Neuronal stem cell (in vitro differentiated cells): ENCODE data around the gene KCNK13.

Experiments used
- DNase-seq: peaks from one replicate; pipeline ENCODE4 v3.0.0-alpha.2; 2013; ENCODE audit warnings: low spot score
- H2AFZ ChIP-seq: one replicate; pipeline ENCODE4 v1.6.1; 2013; ENCODE audit warnings: mild to moderate bottlenecking, low read length, inconsistent platforms
- H2AK5ac ChIP-seq: 2 replicates; pipeline ENCODE4 v1.6.1; 2013; ENCODE audit warnings: low read depth, mild to moderate bottlenecking, inconsistent platforms, low read length, moderate library complexity, mixed read lengths
- H2BK120ac ChIP-seq: 2 replicates; pipeline ENCODE4 v1.6.1; 2013; ENCODE audit warnings: low read depth, mild to moderate bottlenecking, inconsistent platforms, low read length, moderate library complexity, mixed read lengths
- H2BK12ac ChIP-seq: one replicate; pipeline ENCODE4 v1.6.1; 2013; ENCODE audit warnings: low read length, inconsistent platforms
- H2BK15ac ChIP-seq: 2 replicates; pipeline ENCODE4 v1.6.1; 2013; ENCODE audit warnings: mild to moderate bottlenecking, low read length, inconsistent platforms, mixed read lengths
- H2BK5ac ChIP-seq: one replicate; pipeline ENCODE4 v1.6.1; 2013; ENCODE audit warnings: inconsistent platforms, mild to moderate bottlenecking, low read length, moderate library complexity
- H3K14ac ChIP-seq: one replicate; pipeline ENCODE4 v1.6.1; 2013; ENCODE audit warnings: low read length, inconsistent platforms
- H3K18ac ChIP-seq: 2 replicates; pipeline ENCODE4 v1.6.1; 2013; ENCODE audit warnings: low read length, inconsistent platforms
- H3K23ac ChIP-seq: 2 replicates; pipeline ENCODE4 v1.6.1; 2013; ENCODE audit warnings: low read depth, mild to moderate bottlenecking, mixed read lengths, low read length, inconsistent platforms; ENCODE audit not compliant: poor library complexity
- H3K27ac ChIP-seq: replicated peaks from 3 replicates; pipeline ENCODE4 v1.5.1; 2013; ENCODE audit warnings: low read length, inconsistent platforms
- H3K27me3 ChIP-seq, 3 experiments: 2 replicates each; pipeline ENCODE4 v1.6.1; 2013; ENCODE audit warnings: low read length in 3 of 3, mild to moderate bottlenecking in 2 of 3, inconsistent platforms in 1 of 3, low read depth in 1 of 3, mixed read lengths in 1 of 3, moderate library complexity in 1 of 3; ENCODE audit not compliant: control insufficient read depth in 3 of 3, insufficient read depth in 3 of 3
- H3K36me3 ChIP-seq, 2 donors: replicated peaks in 1 of 2; 2 replicates each; pipeline ENCODE4 v1.6.1; 2013; ENCODE audit warnings: low read length in 2 of 2; ENCODE audit not compliant: control insufficient read depth in 2 of 2, insufficient read depth in 2 of 2
- H3K4ac ChIP-seq: 2 replicates; pipeline ENCODE4 v1.6.1; 2013; ENCODE audit warnings: inconsistent platforms, mild to moderate bottlenecking, low read length, moderate library complexity
- H3K4me1 ChIP-seq, 2 donors: 1 replicate in 1 of 2; 2 replicates in 1 of 2; pipeline ENCODE4 v1.6.1; 2013; ENCODE audit warnings: low read length in 2 of 2, low read depth in 1 of 2; ENCODE audit not compliant: control insufficient read depth in 2 of 2, insufficient read depth in 1 of 2
- H3K4me2 ChIP-seq: one replicate; pipeline ENCODE4 v1.6.1; 2013; ENCODE audit warnings: mild to moderate bottlenecking, low read length, inconsistent platforms; ENCODE audit not compliant: insufficient read depth, poor library complexity, severe bottlenecking
- H3K4me3 ChIP-seq, 2 donors: 2 replicates each; pipeline ENCODE4 v1.5.1; 2013; ENCODE audit warnings: low read length in 2 of 2, mild to moderate bottlenecking in 2 of 2, inconsistent platforms in 1 of 2, moderate library complexity in 1 of 2
- H3K79me1 ChIP-seq: one replicate; pipeline ENCODE4 v1.6.1; 2013; ENCODE audit warnings: low read depth, mild to moderate bottlenecking, inconsistent platforms, low read length, moderate library complexity
- H3K9ac ChIP-seq: one replicate; pipeline ENCODE4 v1.6.1; 2013; ENCODE audit warnings: mild to moderate bottlenecking, low read depth, low read length, inconsistent platforms; ENCODE audit not compliant: poor library complexity
- H3K9me3 ChIP-seq, 2 donors: replicated peaks in 1 of 2; 2 replicates each; pipeline versions ENCODE3 to v1.6.1; 2013; ENCODE audit warnings: low read length in 2 of 2, mild to moderate bottlenecking in 2 of 2, inconsistent platforms in 1 of 2, low read depth in 1 of 2, mixed read lengths in 1 of 2, moderate library complexity in 1 of 2; ENCODE audit not compliant: control insufficient read depth in 2 of 2, insufficient read depth in 1 of 2
- H4K8ac ChIP-seq: one replicate; pipeline ENCODE4 v1.6.1; 2013; ENCODE audit warnings: low read depth, mild to moderate bottlenecking, inconsistent platforms, low read length, moderate library complexity
- H4K91ac ChIP-seq: one replicate; pipeline ENCODE4 v1.6.1; 2013; ENCODE audit warnings: low read length, low read depth, mild to moderate bottlenecking, inconsistent platforms; ENCODE audit not compliant: poor library complexity
- WGBS, 2 donors: extraction: QIAGEN DNeasy Blood & Tissue Kit; methylation state at CpG; one replicate each; pipeline ENCODE4 v1.1.7; 2013; ENCODE audit warnings: missing lambda C conversion rate in 2 of 2, mixed read lengths in 1 of 2; ENCODE audit not compliant: insufficient read length in 2 of 2, insufficient replicate concordance in 1 of 2; ENCODE audit errors: extremely low coverage in 2 of 2; 5-methylcytosine and 5-hydroxymethylcytosine counted together

KCNK13 gene

DNA sequence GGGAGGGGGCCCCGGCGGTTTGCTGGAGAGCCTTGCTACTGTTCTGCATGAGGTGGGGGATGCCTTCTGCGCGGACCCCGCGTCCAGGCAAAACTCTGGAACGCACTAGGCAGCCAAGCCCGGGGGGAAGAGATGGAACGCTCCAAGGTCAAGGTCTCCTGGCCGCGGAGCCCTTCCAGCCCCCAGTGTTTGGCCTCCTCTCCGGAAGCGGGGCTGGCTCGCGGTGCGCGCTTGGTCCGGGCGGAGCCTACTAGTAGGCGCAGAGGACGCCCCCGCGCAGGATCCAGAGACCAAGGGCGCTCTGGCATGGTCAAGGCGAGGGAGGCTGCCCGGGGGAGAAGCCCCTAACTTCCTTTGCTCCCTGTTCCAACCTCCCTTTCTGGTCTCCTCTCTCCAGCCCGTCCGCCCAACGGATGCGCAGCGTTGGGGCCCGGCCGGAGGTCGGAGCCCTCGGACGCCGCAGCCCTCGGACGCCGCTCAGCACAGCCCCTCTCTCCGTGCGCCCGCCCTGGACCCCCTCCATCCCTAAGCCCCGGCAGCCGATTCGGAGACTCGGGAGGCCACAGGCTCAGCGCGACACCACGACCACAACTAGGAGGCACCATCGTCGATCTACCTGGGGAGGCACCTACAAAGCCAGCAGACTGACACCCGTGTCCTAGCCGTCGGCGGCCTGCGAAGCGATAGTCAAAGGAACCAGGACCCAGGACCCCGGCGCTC is 669 bp upstream of the KCNK13 start:
- H3K27me3 ChIP-seq: peaks cover 30 to 89% (median 58%) of the 10 kb centered on the region in 3 experiments
- H4K8ac ChIP-seq: no peak overlapping the region
- no CpG with 5 or more reads among the region's 60 CpGs for WGBS, 2 donors
- no peak overlapping the region for H2BK120ac ChIP-seq
- H2AFZ ChIP-seq: peak overlapping the region; percentile 93
- H3K36me3 ChIP-seq: no peaks in the 10 kb centered on the region
- peak overlapping the region; percentile 98 for H3K4me2 ChIP-seq
- no peak overlapping the region for H2BK5ac ChIP-seq
- H3K9ac ChIP-seq: no peak overlapping the region
- H3K18ac ChIP-seq: no peak overlapping the region
- H2BK15ac ChIP-seq: no peak overlapping the region
- peaks cover 2 to 13% of the 10 kb centered on the region in 2 donors for H3K9me3 ChIP-seq
- peaks cover 5 to 10% of the 10 kb centered on the region in 2 donors for H3K4me1 ChIP-seq
- peak overlapping the region; percentile 40 to 71 for H3K4me3 ChIP-seq
- H4K91ac ChIP-seq: no peak overlapping the region
- no peak overlapping the region for H2BK12ac ChIP-seq
- no peak for DNase-seq
- no peak overlapping the region for H3K4ac ChIP-seq
- no peak overlapping the region for H2AK5ac ChIP-seq
- H3K79me1 ChIP-seq: no peaks in the 10 kb centered on the region
- H3K14ac ChIP-seq: peak overlapping the region; percentile 21
- no peak overlapping the region for H3K27ac ChIP-seq
- H3K23ac ChIP-seq: no peak overlapping the region

DNA sequence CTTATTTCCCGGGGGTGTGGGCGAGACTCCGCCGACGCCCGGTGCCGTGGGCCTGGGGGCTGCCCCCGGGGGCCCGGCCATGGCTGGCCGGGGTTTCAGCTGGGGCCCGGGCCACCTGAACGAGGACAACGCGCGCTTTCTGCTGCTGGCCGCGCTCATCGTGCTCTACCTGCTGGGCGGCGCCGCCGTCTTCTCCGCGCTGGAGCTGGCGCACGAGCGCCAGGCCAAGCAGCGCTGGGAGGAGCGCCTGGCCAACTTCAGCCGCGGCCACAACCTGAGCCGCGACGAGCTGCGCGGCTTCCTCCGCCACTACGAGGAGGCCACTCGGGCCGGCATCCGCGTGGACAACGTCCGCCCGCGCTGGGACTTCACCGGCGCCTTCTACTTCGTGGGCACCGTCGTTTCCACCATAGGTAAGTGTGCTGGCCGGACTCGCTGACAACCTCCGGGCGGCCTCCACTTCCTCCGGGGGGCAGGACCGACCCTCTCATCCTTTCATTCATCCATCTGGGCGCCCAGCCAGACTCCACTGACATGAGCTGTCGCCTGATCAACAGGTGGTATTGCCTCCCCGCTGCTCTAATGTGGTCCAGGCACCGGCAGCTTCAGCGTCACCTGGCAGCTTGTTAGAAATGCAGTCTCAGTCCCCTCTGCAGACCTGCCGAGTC is 467 bp downstream of the KCNK13 start:
- Histone ChIP-seq H3K4me2 (peak overlapping the region; percentile 83), H3K14ac (peak overlapping the region; percentile 8), H2BK120ac (no peak overlapping the region), H3K36me3 (no peaks in the 10 kb centered on the region), H2AK5ac (no peak overlapping the region), H3K4me1 (peaks cover 5 to 10% of the 10 kb centered on the region in 2 donors), H2AFZ (peak overlapping the region; percentile 84), H3K9me3 (peaks cover 2 to 13% of the 10 kb centered on the region in 2 donors), H3K18ac (peak overlapping the region; percentile 71), H3K4me3 (peak overlapping the region in 1 of 2 donors; percentile 4), H2BK12ac (no peak overlapping the region), H3K27me3 (peaks cover 30 to 81% (median 58%) of the 10 kb centered on the region in 3 experiments), H3K79me1 (no peaks in the 10 kb centered on the region), H3K23ac (no peak overlapping the region), H2BK15ac (no peak overlapping the region), H4K8ac (no peak overlapping the region), H3K27ac (no peak overlapping the region), H3K4ac (no peak overlapping the region), H2BK5ac (no peak overlapping the region), H4K91ac (no peak overlapping the region), H3K9ac (peak overlapping the region; percentile 30)
- WGBS, 2 donors: no CpG with 5 or more reads among the region's 63 CpGs
- DNase-seq: no peak

- Histone ChIP-seq H3K18ac (peak overlapping the region; percentile 19), H3K23ac (no peak overlapping the region), H2AFZ (no peak overlapping the region), H3K4me1 (peaks cover 5 to 10% of the 10 kb centered on the region in 2 donors), H3K27ac (no peak overlapping the region), H3K4me2 (peak overlapping the region; percentile 83), H4K91ac (no peak overlapping the region), H2BK15ac (no peak overlapping the region), H3K36me3 (no peaks in the 10 kb centered on the region), H3K9ac (no peak overlapping the region), H2BK5ac (no peak overlapping the region), H3K14ac (no peak overlapping the region), H3K9me3 (peaks cover 2 to 13% of the 10 kb centered on the region in 2 donors), H2BK120ac (no peak overlapping the region), H3K79me1 (no peaks in the 10 kb centered on the region), H3K4ac (no peak overlapping the region), H3K4me3 (no peak overlapping the region), H2BK12ac (no peak overlapping the region), H3K27me3 (peaks cover 30 to 85% (median 58%) of the 10 kb centered on the region in 3 experiments), H4K8ac (no peak overlapping the region), H2AK5ac (no peak overlapping the region)
- no CpG with 5 or more reads among the region's 11 CpGs for WGBS, 2 donors
- no peak for DNase-seq
Observed at GRCh38 chr14:90062822-90063539, 1.2 kb downstream of the KCNK13 start.

GRCh38 chr14:90072350-90072749 is 10.6 kb downstream of the KCNK13 start:
- no peak for DNase-seq
- H2BK12ac ChIP-seq: no peak overlapping the region
- no peak overlapping the region for H2BK15ac ChIP-seq
- H2AK5ac ChIP-seq: no peak overlapping the region
- no peak overlapping the region for H3K18ac ChIP-seq
- no peak overlapping the region for H2AFZ ChIP-seq
- H4K8ac ChIP-seq: no peak overlapping the region
- no peak overlapping the region for H3K4ac ChIP-seq
- no CpG with 5 or more reads among the region's 6 CpGs for WGBS, 2 donors
- H3K79me1 ChIP-seq: no peaks in the 10 kb centered on the region
- no peak overlapping the region for H3K23ac ChIP-seq
- H3K9me3 ChIP-seq: no peaks in the 10 kb centered on the region
- no peak overlapping the region for H3K9ac ChIP-seq
- H3K14ac ChIP-seq: no peak overlapping the region
- no peak overlapping the region for H2BK120ac ChIP-seq
- no peak overlapping the region for H2BK5ac ChIP-seq
- no peak overlapping the region for H3K4me3 ChIP-seq
- no peak overlapping the region for H3K27ac ChIP-seq
- H3K36me3 ChIP-seq: no peaks in the 10 kb centered on the region
- H3K4me2 ChIP-seq: no peak overlapping the region
- peaks cover 0 to 35% (median 0%) of the 10 kb centered on the region in 3 experiments for H3K27me3 ChIP-seq
- no peaks in the 10 kb centered on the region for H3K4me1 ChIP-seq
- no peak overlapping the region for H4K91ac ChIP-seq
